SH-SY5Y (cell line): ENCODE measurements around the gene MACROD2.

Source experiments
- GATA2 ChIP-seq: IDR thresholded peaks from 2 replicates; pipeline ENCODE4 v1.6.1; 2011; ENCODE audit warnings: mild to moderate bottlenecking, low read depth, low read length
- GATA3 ChIP-seq: IDR thresholded peaks from 2 replicates; pipeline ENCODE4 v1.6.1; 2011; ENCODE audit warnings: low read depth, mild to moderate bottlenecking, low read length, moderate library complexity

Gene MACROD2

DNA sequence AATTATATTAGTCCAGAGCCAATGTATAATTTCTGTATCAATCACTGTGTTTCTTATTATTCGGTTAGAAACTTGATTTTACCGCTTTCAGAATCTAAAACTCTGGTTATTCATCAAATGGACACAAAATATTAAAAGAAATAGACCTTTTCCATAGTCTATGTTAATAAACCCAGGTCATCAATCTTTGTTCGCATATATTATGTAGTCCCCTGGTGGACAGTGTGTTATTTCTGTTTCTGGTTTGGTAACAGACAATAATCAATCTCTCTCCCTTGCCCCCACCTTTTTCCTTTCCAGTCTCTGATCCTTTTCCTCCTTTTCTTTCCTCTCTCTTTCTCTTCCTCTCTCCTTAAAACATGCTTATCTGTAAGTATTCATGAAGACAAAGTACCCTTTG lies 203.1 kb downstream of the MACROD2 start:
- no peak for TF ChIP-seq GATA2
- no peak for TF ChIP-seq GATA3

GRCh38 chr20:14199111-14199510 lies 203.8 kb downstream of the MACROD2 start:
- TF ChIP-seq GATA2 = no peak
- TF ChIP-seq GATA3 = no peak

DNA sequence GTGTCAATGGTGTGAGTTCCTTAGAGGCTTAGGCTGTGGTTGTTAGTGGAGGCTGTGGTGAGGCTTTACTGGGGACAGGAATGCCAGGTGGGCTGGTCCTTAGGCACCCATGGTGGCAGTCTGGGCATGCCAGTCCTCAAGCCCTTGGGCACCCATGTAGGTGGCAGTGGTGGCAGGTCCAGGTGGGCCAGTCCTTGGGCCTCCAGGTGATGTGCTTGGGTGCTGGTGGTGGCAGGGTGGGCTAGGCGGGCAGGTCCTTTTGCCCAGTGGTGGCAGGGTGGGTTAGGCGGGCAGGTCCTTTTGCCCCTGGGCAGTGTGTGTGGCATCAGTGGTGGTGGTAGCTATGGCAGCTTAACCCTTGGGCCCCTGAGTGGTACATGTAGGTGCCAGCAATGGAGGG lies 208.3 kb downstream of the MACROD2 start:
- no peak for TF ChIP-seq GATA2
- no peak for TF ChIP-seq GATA3

DNA sequence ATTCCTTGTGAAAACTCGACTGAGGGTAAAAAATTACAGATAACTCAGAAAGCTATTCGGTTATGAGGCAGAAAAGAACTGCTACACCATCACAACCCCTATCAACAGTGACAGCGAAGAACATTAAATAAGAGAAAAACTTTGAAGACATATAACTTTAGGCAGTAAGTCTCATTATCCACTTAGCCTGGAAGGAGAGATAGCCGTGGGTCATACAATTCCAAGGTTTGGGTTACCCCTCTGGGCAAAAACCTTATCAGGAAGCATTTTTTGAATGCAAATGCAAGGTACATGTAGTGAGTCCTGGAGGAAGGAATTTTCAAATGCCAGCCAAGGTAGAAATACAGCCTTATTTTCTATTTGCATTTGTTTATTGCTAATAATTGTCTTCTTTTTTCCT lies 212.3 kb downstream of the MACROD2 start:
- TF ChIP-seq GATA2 (no peak), GATA3 (no peak)

GRCh38 chr20:14208956-14209355 lies 213.6 kb downstream of the MACROD2 start:
- TF ChIP-seq GATA3 (no peak), GATA2 (no peak)

GRCh38 chr20:14210146-14210545 lies 214.8 kb downstream of the MACROD2 start:
- TF ChIP-seq GATA2 (no peak), GATA3 (no peak)

DNA sequence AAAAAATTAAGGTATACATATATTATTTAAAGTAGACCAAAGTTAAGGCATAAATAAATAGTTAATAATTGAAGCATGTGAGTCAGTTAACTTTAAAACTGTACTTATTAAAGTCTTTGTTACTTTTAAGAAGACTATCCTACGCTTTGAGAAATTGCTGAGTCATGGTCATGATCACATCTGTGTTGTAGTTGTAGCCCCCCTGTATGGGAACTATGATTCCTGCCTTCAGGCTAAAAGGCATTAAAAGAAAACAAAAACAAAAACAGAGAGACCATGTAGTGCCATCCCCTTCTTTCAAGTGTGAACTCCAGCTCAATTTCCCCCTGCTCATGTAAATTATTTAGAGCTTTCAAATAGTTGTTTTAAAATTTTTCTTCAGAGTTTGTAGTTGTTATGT lies 218.7 kb downstream of the MACROD2 start:
- no peak for TF ChIP-seq GATA2
- TF ChIP-seq GATA3 = no peak

DNA sequence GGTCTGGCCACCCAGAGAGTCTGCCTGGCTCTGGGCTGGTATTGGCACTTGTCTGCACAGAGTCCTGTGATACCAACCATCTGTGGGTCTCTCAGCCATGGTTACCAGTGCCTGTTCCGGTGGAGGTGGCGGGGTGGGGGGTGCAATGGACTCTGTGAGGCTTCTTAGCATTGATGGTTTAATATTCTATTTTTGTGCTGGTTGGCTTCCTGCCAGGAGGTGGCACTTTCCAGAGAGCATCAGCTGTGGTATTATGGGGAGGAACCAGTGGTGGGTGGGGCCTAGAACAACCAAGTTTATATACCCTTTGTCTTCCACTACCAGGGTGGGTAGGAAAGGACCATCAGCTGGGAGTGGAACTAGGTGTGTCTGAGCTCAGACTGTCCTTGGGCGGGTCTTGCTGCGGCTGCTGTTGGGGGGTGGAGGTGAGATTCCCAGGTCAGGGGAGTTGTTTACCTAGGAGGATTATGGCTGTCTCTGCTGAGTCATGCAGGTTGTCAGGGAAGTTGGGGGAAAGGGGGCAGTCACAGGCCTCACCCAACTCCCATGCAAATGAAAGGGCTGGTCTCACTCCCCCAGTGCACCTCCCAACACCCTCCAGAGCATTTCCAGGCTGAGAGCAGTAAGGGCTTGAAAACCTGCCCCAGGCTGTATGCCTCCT lies 224.6 kb downstream of the MACROD2 start:
- TF ChIP-seq GATA3 (no peak), GATA2 (no peak)

DNA sequence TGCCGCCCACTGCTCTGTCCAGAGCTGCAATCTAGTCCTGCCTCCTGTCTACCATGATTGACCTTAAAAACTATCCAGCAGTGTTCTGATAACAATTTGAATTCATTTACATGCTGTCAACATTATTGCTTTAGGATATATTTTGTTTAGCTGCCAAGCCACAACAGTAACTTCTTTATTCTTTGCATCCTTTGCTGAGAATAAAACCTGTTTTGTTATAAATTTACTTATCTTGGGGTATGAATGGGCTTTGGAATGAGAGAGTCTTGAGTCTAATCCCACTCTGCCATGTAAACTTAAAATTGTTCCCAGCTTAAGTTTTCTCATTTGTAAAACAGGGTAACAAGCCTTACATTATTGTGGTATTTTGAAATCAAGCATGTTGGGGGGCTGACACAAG lies 225.7 kb downstream of the MACROD2 start:
- TF ChIP-seq GATA3 (no peak), GATA2 (no peak)

GRCh38 chr20:14223806-14224205 lies 228.5 kb downstream of the MACROD2 start:
- TF ChIP-seq GATA3 = no peak
- no peak for TF ChIP-seq GATA2

DNA sequence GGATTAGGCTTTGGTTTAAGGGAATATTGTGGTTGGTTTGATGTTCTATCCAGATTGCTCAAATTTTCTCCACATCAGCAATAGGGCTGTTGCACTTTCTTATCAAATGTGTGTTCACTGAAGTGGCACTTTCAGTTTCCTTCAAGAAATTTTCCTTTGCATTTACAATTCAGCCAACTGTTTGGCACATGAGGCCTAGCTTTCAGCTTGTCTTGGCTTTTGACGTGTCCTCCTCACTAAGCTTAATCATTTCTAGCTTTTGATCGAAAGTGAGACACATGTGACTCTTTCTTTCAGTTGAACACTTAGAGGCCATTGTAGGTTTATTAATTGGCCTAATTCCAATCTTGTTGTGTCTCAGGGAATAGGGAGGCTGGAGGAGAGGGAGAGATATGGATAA lies 237.3 kb downstream of the MACROD2 start:
- no peak for TF ChIP-seq GATA2
- no peak for TF ChIP-seq GATA3

DNA sequence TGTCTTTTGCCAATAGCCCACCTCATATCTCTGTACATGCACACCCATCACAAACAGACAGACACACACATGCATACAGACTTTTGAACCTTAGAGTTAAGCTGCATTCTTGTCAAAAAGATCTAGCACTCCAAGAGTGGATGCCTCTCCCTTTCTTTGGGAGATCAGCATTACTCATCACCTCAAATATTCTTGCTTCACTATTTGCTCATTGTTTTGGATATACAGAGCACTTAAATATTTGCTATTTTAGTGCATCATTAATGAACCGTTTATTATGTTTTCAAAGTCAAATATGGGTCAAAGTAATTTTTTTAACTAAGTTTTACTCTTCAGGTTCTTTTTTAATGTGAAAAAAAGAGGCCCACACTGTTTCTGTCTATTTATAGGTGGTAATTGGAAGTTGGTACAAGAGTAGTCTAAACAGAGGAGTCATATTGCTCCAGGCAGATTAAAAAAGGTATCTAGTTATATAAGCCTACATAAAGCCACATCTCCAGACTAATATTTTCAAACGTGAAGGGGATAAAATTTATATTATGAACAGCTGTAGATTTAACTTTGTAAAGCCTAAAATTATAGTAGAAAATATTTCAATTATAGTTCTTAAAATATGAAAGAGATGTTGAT lies 239.5 kb downstream of the MACROD2 start:
- TF ChIP-seq GATA2 = no peak
- TF ChIP-seq GATA3 = no peak

DNA sequence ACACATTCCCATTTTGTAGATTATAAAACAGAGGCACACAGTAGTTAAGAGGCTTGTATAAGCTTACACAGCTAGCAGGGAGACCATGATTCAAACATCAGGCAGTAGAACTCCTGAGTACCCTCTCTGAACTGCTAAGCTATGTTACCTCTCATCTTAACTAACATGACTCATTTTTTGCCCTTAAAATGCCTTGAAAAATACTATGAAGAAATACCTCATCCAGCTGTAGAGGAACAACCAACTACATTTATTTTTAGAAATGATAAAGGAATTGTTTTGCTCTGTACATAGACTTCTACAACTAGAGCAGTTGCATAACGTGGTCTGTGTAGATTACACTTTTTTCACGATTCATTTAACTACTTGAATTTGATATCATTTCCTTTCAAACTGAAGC lies 240.0 kb downstream of the MACROD2 start:
- no peak for TF ChIP-seq GATA3
- TF ChIP-seq GATA2 = no peak

DNA sequence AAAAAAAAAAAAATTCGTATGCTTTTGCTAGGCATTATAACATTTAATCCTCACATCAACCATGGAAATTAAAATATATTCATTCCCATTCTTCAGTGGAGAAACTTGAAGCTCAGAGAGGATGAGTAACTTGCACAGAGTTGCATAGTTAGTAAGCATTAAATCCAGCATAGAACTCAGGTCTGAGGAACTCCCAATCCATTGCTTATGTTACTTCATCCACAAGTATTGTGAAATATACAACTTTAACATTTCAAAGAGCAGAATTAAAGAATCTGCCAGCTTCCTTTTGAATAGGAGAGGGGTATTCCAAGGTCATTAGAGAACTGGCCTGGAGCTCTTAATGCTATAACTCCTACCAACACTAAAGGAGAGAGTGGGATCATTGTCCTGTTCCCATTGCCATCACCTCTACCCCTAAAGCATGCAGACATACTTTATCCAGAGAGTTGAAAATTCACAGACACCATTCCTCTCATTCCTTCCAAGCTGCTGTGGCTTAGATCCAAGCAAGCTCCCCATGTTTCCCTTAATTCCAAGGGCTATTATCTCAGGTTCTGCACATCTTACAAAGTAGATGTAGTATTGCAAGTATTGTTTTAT lies 250.2 kb downstream of the MACROD2 start:
- no peak for TF ChIP-seq GATA2
- no peak for TF ChIP-seq GATA3

- no peak for TF ChIP-seq GATA3
- TF ChIP-seq GATA2 = no peak
These were observed 264.4 kb downstream of the MACROD2 start for GRCh38 chr20:14259689-14260088.
